GM23248 (cell line): Measurements from ENCODE around the gene TIA1. TPM values are rescaled to one million over a fixed set of nuclear protein-coding genes. Genes with fewer than 3 reads are reported as not detected.

Experiments used
- DNase-seq: peaks from one replicate; pipeline ENCODE4 v3.0.0-alpha.2; 2015
- H2AFZ ChIP-seq: fragments of 200-600 bp; sonication (generic); 2 replicates; pipeline ENCODE4 v1.6.1; 2016; ENCODE audit warnings: antibody characterized with exemption
- H3F3A ChIP-seq: fragments of 200-600 bp; sonication (generic); 2 replicates; pipeline ENCODE4 v1.6.1; 2016; ENCODE audit warnings: mild to moderate bottlenecking, antibody characterized with exemption, mixed run types; ENCODE audit not compliant: insufficient read depth
- H3K27ac ChIP-seq: fragments of 200-600 bp; sonication (generic); 2 replicates; pipeline ENCODE4 v1.5.1; 2016; ENCODE audit warnings: mild to moderate bottlenecking
- H3K27me3 ChIP-seq: fragments of 200-600 bp; sonication (generic); replicated peaks from 2 replicates; pipeline ENCODE4 v1.6.1; 2016; ENCODE audit warnings: mild to moderate bottlenecking; ENCODE audit not compliant: insufficient read depth
- H3K36me3 ChIP-seq: fragments of 200-600 bp; sonication (generic); 2 replicates; pipeline ENCODE4 v1.6.1; 2016; ENCODE audit warnings: low read depth, mild to moderate bottlenecking
- H3K4me1 ChIP-seq: fragments of 200-600 bp; sonication (generic); 2 replicates; pipeline ENCODE4 v1.6.1; 2016; ENCODE audit warnings: mild to moderate bottlenecking; ENCODE audit not compliant: insufficient read depth
- H3K4me2 ChIP-seq: fragments of 200-600 bp; sonication (generic); one replicate; pipeline ENCODE4 v1.6.1; 2016; ENCODE audit warnings: mild to moderate bottlenecking; ENCODE audit not compliant: unreplicated experiment
- H3K4me3 ChIP-seq: fragments of 200-600 bp; sonication (generic); 2 replicates; pipeline ENCODE4 v1.5.1; 2016; ENCODE audit warnings: mild to moderate bottlenecking
- H3K79me2 ChIP-seq: fragments of 200-600 bp; sonication (generic); 2 replicates; pipeline ENCODE4 v1.6.1; 2016; ENCODE audit warnings: mild to moderate bottlenecking; ENCODE audit not compliant: insufficient read depth
- H3K9ac ChIP-seq: fragments of 200-600 bp; sonication (generic); 2 replicates; pipeline ENCODE4 v1.6.1; 2016; ENCODE audit warnings: mild to moderate bottlenecking
- H3K9me2 ChIP-seq: fragments of 200-600 bp; sonication (generic); 2 replicates; pipeline ENCODE4 v1.6.1; 2016; ENCODE audit warnings: mixed run types, mild to moderate bottlenecking, moderate library complexity; ENCODE audit not compliant: insufficient read depth
- H3K9me3 ChIP-seq: fragments of 200-600 bp; sonication (generic); one replicate; pipeline ENCODE4 v1.6.1; 2017; ENCODE audit warnings: low read depth
- H4K20me1 ChIP-seq: fragments of 200-600 bp; sonication (generic); 2 replicates; pipeline ENCODE4 v1.6.0; 2016; ENCODE audit not compliant: insufficient read depth
- EZH2 ChIP-seq: fragments of 200-600 bp; sonication (generic); IDR thresholded peaks from 2 replicates; pipeline ENCODE4 v1.6.1; 2018; ENCODE audit warnings: antibody characterized with exemption, mild to moderate bottlenecking; ENCODE audit not compliant: insufficient read depth, poor library complexity, severe bottlenecking
- EZH2phosphoT487 ChIP-seq: fragments of 200-600 bp; sonication (generic); IDR thresholded peaks from 2 replicates; pipeline ENCODE4 v1.6.1; 2018; ENCODE audit warnings: antibody characterized with exemption, moderate library complexity, mild to moderate bottlenecking, low read depth; ENCODE audit not compliant: insufficient read depth
- WGBS, 2 experiments: methylation state at CpG; one replicate each; pipeline ENCODE4 v1.1.6; 2015 to 2017; ENCODE audit warnings: low lambda C conversion rate in 2 of 2, low coverage in 1 of 2; ENCODE audit errors: missing lambda C conversion rate in 2 of 2; 5-methylcytosine and 5-hydroxymethylcytosine counted together
- in situ Hi-C: fragments of 300-500 bp; cut with MboI; formaldehyde crosslinking; loops from 2 replicates; pipeline ENCODE4 v1.15.0; 2020
- polyA plus RNA-seq: library from polyadenylated mRNA; unstranded; fragments of >200 nt; fragmentation: Nextera tagmentation; extraction: Ambion mirVana; gene quantifications from 2 replicates; pipeline ENCODE4 v1.2.1, GENCODE V29; 2016
- total RNA-seq: library from RNA; depleted of rRNA; stranded (reverse); fragments of >200 nt; shearing (Covaris generic); gene quantifications from 2 replicates; pipeline ENCODE4 v1.2.3, GENCODE V29; 2014

Gene TIA1
- total and polyA plus RNA-seq, 2 experiments from 2014 or later: 36.8 to 42.8 TPM

- peaks cover 7% of the 10 kb centered on the region; the same call in 1 of the 2 replicates for H3K36me3 ChIP-seq
- H3K9ac ChIP-seq: no peak overlapping the region
- H3K27ac ChIP-seq: no peak overlapping the region
- 96 to 97% methylated on average over 1 of the region's 1 CpG for WGBS, 2 experiments
- peaks cover 14% of the 10 kb centered on the region for H3K79me2 ChIP-seq
- DNase-seq: no peak
- no peak overlapping the region for H3K4me2 ChIP-seq
- H3K27me3 ChIP-seq: no peaks in the 10 kb centered on the region
- H4K20me1 ChIP-seq: no peaks in the 10 kb centered on the region
- no peak overlapping the region for H3K4me3 ChIP-seq
- no peak overlapping the region for H2AFZ ChIP-seq
- H3K9me3 ChIP-seq: no peaks in the 10 kb centered on the region
- H3F3A ChIP-seq: no peaks in the 10 kb centered on the region
- in situ Hi-C loops: loop anchor here (25.0 kb wide), 1 partner anchor 349 kb away; the partner anchor contains the start of gene MXD1
- H3K4me1 ChIP-seq: peaks cover 5% of the 10 kb centered on the region; the same call in 1 of the 2 replicates
- TF ChIP-seq EZH2 (no peak), EZH2phosphoT487 (no peak)
- no peaks in the 10 kb centered on the region for H3K9me2 ChIP-seq
Observed at GRCh38 chr2:70261501-70261900, 13.1 kb upstream of the TIA1 start.

DNA sequence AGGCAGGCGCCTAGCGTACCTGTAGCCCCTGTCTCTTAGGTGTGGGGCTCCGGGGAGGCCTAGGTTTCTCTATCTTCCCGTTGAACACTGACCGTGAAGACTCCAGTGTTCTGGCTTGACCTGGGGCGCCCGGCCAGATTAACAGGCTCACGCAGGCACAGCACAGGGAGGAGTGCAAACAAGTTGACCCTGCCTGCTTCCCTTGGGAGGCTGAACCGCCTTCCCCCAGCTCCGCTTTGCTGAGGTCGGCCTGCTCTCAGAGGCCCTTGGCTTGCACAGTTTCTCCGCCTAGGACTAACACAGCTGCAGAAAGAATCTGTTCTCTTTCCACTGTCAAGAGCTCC lies 10.1 kb upstream of the TIA1 start:
- H3K79me2 ChIP-seq: peaks cover 14% of the 10 kb centered on the region
- no peaks in the 10 kb centered on the region for H3K27me3 ChIP-seq
- peak overlapping the region; percentile 90 for H3K27ac ChIP-seq
- no peaks in the 10 kb centered on the region for H3K9me2 ChIP-seq
- H3F3A ChIP-seq: no peaks in the 10 kb centered on the region
- no peak for TF ChIP-seq EZH2
- no peak for TF ChIP-seq EZH2phosphoT487
- WGBS, 2 experiments: 2% methylated on average over 8 to 9 of the region's 12 CpGs
- peak; percentile 71 for DNase-seq
- no peaks in the 10 kb centered on the region for H3K9me3 ChIP-seq
- in situ Hi-C loops: loop anchor here (25.0 kb wide), 1 partner anchor 346 kb away; the partner anchor contains the start of gene MXD1
- H2AFZ ChIP-seq: peak overlapping the region; percentile 71
- H3K4me2 ChIP-seq: peak overlapping the region; percentile 77
- peak overlapping the region; percentile 75 for H3K4me3 ChIP-seq
- no peaks in the 10 kb centered on the region for H3K36me3 ChIP-seq
- H3K9ac ChIP-seq: peak overlapping the region; percentile 86
- H3K4me1 ChIP-seq: peaks cover 5% of the 10 kb centered on the region; the same call in 1 of the 2 replicates
- H4K20me1 ChIP-seq: no peaks in the 10 kb centered on the region

GRCh38 chr2:70255637-70256314 lies 7.3 kb upstream of the TIA1 start:
- no peak overlapping the region for H2AFZ ChIP-seq
- H3K9me3 ChIP-seq: no peaks in the 10 kb centered on the region
- no peak overlapping the region for H3K4me3 ChIP-seq
- WGBS, 2 experiments: 92 to 94% methylated on average over 8 of the region's 8 CpGs
- no peak overlapping the region for H3K4me2 ChIP-seq
- H4K20me1 ChIP-seq: no peaks in the 10 kb centered on the region
- H3K9me2 ChIP-seq: no peaks in the 10 kb centered on the region
- no peak for DNase-seq
- peaks cover 14% of the 10 kb centered on the region for H3K79me2 ChIP-seq
- no peak overlapping the region for H3K9ac ChIP-seq
- in situ Hi-C loops: loop anchor here (25.0 kb wide), 1 partner anchor 343 kb away; the partner anchor contains the start of gene MXD1
- H3K27ac ChIP-seq: no peak overlapping the region
- no peak for TF ChIP-seq EZH2phosphoT487
- TF ChIP-seq EZH2: no peak
- no peaks in the 10 kb centered on the region for H3K27me3 ChIP-seq
- no peaks in the 10 kb centered on the region for H3F3A ChIP-seq
- H3K36me3 ChIP-seq: no peaks in the 10 kb centered on the region
- H3K4me1 ChIP-seq: peaks cover 5% of the 10 kb centered on the region; the same call in 1 of the 2 replicates

DNA sequence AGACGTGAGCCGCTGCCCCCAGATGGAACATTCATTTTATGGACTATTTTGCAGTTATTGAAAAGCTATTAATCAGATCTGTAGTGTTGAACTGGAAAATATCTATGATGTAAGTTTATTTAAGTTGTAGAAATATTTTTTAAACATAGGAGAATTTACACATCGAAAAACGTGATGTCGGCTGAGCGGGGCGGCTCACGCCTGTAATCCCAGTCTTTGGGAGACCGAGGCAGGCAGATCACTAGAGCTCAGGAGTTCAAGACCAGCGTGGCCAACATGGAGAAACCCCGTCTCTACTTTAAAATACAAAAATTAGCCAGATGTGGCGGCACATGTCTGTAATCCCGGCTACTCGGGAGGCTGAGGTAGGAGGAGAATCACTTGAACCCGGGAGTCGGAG lies 2.0 kb upstream of the TIA1 start:
- in situ Hi-C loops: loop anchor here (25.0 kb wide), 1 partner anchor 338 kb away; the partner anchor contains the start of gene MXD1
- H3K9me3 ChIP-seq: no peaks in the 10 kb centered on the region
- DNase-seq: no peak
- H3K27ac ChIP-seq: no peak overlapping the region
- no peak overlapping the region for H2AFZ ChIP-seq
- peaks cover 28% of the 10 kb centered on the region for H3K79me2 ChIP-seq
- peaks cover 9% of the 10 kb centered on the region; the same call in 1 of the 2 replicates for H3K4me1 ChIP-seq
- no peaks in the 10 kb centered on the region for H4K20me1 ChIP-seq
- no peaks in the 10 kb centered on the region for H3K36me3 ChIP-seq
- TF ChIP-seq EZH2 (no peak), EZH2phosphoT487 (no peak)
- no peaks in the 10 kb centered on the region for H3K27me3 ChIP-seq
- no peak overlapping the region for H3K4me2 ChIP-seq
- H3F3A ChIP-seq: peaks cover 24% of the 10 kb centered on the region
- WGBS, 2 experiments: 88 to 89% methylated on average over 16 of the region's 16 CpGs
- H3K9ac ChIP-seq: no peak overlapping the region
- H3K4me3 ChIP-seq: no peak overlapping the region
- no peaks in the 10 kb centered on the region for H3K9me2 ChIP-seq
